ENCODE data around the gene TAF3. TPM values are rescaled to one million over a fixed set of nuclear protein-coding genes. Genes with fewer than 3 reads are reported as not detected.

Gene TAF3
- total and polyA plus RNA-seq, 8 donors = 2.3 to 13.4 (median 6.5) TPM

- Histone ChIP-seq H3K27me3 (no peaks in the 10 kb centered on the region), H3K27ac (no peak overlapping the region), H3K36me3 (peaks cover 0 to 18% (median 14%) of the 10 kb centered on the region in 4 donors), H3K4me3 (no peak overlapping the region), H3K4me1 (no peaks in the 10 kb centered on the region), H3K9me3 (no peaks in the 10 kb centered on the region)
- no peak for TF ChIP-seq CTCF (IDR thresholded peaks at IDR 0.05)
- no peak for TF ChIP-seq POLR2A (IDR thresholded peaks at IDR 0.05)
- no peak for TF ChIP-seq POLR2AphosphoS5 (IDR thresholded peaks at IDR 0.05)
- no peak for TF ChIP-seq EP300 (IDR thresholded peaks at IDR 0.05)
- DNase-seq = no peak
- WGBS, 5 donors = 74 to 92% (median 83%) methylated on average over 1 of the region's 1 CpG
- intact Hi-C loops (cut with DNase I; ENCODE audit: low total_unique reads) = no loop called here
Observed at GRCh38 chr10:7968510-7969112, 150.3 kb downstream of the TAF3 start.

GRCh38 chr10:7969623-7970022 is 151.3 kb downstream of the TAF3 start:
- DNase-seq = no peak
- Histone ChIP-seq H3K27me3 (no peaks in the 10 kb centered on the region), H3K4me3 (no peak overlapping the region), H3K4me1 (no peaks in the 10 kb centered on the region), H3K9me3 (no peaks in the 10 kb centered on the region), H3K36me3 (peaks cover 0 to 9% (median 5%) of the 10 kb centered on the region in 4 donors), H3K27ac (no peak overlapping the region)
- intact Hi-C loops (cut with DNase I; ENCODE audit: low total_unique reads) = no loop called here
- TF ChIP-seq POLR2A (IDR thresholded peaks at IDR 0.05) = no peak
- no peak for TF ChIP-seq EP300 (IDR thresholded peaks at IDR 0.05)
- TF ChIP-seq CTCF (IDR thresholded peaks at IDR 0.05) = no peak
- no peak for TF ChIP-seq POLR2AphosphoS5 (IDR thresholded peaks at IDR 0.05)
- WGBS, 5 donors = 52 to 67% (median 60%) methylated on average over 6 of the region's 6 CpGs

GRCh38 chr10:7971949-7972348 is 153.6 kb downstream of the TAF3 start:
- no peaks in the 10 kb centered on the region for H3K27me3 ChIP-seq
- WGBS, 5 donors = 81 to 91% (median 86%) methylated on average over 3 of the region's 3 CpGs
- no peak overlapping the region for H3K27ac ChIP-seq
- intact Hi-C loops (cut with DNase I; ENCODE audit: low total_unique reads) = no loop called here
- no peak for DNase-seq
- H3K36me3 ChIP-seq = peaks cover 0 to 4% (median under 1%) of the 10 kb centered on the region in 4 donors
- H3K4me3 ChIP-seq = no peak overlapping the region
- H3K9me3 ChIP-seq = no peaks in the 10 kb centered on the region
- no peak for TF ChIP-seq CTCF (IDR thresholded peaks at IDR 0.05)
- TF ChIP-seq POLR2AphosphoS5 (IDR thresholded peaks at IDR 0.05) = no peak
- TF ChIP-seq POLR2A (IDR thresholded peaks at IDR 0.05) = no peak
- no peak for TF ChIP-seq EP300 (IDR thresholded peaks at IDR 0.05)
- no peaks in the 10 kb centered on the region for H3K4me1 ChIP-seq

- WGBS, 5 donors = 87 to 97% (median 90%) methylated on average over 2 of the region's 2 CpGs
- H3K36me3 ChIP-seq = peaks cover 0 to 4% (median 3%) of the 10 kb centered on the region in 4 donors
- no peak overlapping the region for H3K27ac ChIP-seq
Observed at GRCh38 chr10:7972367-7972766, 154.1 kb downstream of the TAF3 start.

More at GRCh38 chr10:7972367-7972766, 154.1 kb downstream of the TAF3 start:
- no peak for DNase-seq
- intact Hi-C loops (cut with DNase I; ENCODE audit: low total_unique reads) = no loop called here
- H3K4me3 ChIP-seq = no peak overlapping the region
- TF ChIP-seq POLR2AphosphoS5 (IDR thresholded peaks at IDR 0.05) (no peak), EP300 (IDR thresholded peaks at IDR 0.05) (no peak), CTCF (IDR thresholded peaks at IDR 0.05) (no peak), POLR2A (IDR thresholded peaks at IDR 0.05) (no peak)
- H3K9me3 ChIP-seq = no peaks in the 10 kb centered on the region
- H3K27me3 ChIP-seq = no peaks in the 10 kb centered on the region
- H3K4me1 ChIP-seq = no peaks in the 10 kb centered on the region

Measured in stomach (tissue), 9 donors.